NCI-H446 treated with DMSO at 0.1 percent for 48 hours (cell line): Measurements from ENCODE around the gene SKP1.
A peak's percentile ranks its signal among the peaks of the same experiment; 100 is the strongest.
"Not testable (repeated sequence)": the region's sequence is repeated elsewhere in the genome, so short reads cannot be mapped to it uniquely, and the experiment has no call there.

Source experiments
- DNase-seq: peaks from one replicate; lab custom pipeline; 2025; lab: John Stamatoyannopoulos, UW

SKP1 gene

DNA sequence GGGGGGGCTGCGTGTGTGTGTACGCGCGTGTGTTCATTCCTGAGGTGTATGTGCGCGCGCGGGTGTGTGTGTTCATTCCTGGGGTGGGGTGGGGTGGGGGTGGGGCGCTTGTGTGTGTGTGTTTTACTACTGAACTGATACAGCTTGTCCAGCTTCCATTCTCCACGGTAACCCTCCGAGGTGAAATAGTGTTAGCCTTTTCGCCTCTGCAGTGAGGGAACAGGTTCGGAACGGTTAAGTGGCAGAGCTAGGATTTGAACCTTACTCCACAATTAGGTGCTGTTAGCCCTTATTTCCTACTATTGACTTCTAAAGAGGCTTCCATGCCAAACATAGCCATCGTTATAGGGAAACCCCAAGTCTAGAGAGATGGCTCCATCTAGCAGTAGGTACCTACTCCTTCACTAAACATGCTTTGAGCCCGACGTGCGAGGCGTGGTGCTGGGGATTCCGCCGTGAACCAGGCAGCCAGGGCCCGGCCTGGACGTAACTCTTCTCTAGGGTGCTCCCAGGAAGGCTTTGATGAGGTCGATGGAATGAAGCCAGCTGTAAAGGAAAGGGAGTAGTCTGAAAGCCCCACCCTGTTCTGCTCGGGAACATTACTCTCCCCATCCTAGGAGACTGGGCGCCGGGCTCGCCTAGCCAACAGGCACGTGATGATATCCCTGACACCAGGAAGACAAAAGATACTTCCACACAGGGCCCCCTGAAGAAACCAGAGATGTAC, 782 bp upstream of the SKP1 start:
- DNase-seq, result no peak

DNA sequence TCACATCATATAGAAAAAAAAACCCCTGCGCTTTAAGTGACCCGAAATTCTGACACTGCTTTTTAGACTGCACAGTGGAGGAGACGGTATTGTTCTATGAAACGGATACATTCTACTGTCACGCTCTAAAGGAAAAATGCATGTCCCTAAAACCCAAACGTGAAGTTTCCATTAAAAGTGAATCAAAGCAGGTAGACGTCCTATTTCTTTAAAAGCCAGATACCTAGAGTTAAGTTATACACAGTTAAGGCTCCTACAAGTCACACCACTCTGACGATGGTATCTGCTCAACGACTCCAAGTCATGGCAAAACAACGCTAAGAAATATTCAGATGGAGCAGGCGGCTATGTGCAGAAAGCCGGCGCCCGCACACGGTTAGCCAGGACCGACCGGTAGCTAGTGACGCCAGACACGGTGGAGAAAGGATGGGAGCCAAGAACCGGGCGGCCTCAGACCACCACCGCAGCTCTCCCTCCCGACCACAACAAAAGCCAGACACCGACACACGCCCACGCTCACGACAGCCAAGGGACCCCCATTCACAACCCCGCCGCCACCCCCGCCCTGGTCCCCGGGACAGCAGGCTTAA, 734 bp downstream of the SKP1 start:
- DNase-seq, result no peak

DNA sequence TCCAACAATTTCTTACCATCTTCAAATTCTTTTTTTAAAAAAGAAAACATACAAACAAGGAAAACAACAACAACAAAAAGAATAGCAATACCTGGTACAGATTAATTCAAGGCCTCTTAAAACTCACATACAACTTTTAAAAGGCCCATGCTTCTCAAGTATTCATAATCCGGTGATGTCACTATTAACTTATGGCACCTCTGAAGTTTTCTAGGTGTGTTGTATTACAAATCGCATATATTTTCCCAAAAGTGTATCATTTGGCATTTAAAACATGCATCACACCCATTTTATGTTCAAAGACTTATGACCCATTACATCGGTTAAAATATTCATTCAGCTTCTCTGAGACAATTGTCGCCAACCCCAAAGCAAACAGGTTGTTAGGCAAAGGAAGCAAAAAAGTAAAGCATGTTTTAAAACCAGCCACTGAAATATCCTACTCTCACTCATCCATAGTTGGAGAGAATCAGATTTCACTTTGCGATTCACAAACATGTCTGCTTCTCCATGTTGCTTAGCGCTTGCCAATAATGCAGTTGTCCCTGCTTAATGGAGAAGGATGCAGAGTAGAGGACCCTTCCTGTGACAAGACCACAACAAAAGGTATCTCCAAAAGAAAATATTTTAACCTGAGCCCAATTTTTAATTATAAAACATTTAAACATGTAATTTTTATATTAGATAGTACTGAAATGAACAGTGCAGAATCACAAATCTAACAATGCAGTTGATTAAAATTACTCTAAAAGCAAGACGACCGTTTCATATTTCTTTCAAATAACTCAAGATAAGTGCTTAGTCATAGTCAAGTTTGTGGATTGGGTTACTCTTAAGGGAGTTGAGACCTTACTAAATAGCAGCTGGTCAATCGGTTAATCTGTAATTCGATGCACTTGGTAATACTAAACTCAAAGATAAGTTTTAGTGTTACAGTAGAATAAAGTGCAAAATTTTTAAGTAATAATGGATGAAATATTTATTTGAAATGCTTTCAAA, 1.6 kb downstream of the SKP1 start:
- DNase-seq, result no peak

DNA sequence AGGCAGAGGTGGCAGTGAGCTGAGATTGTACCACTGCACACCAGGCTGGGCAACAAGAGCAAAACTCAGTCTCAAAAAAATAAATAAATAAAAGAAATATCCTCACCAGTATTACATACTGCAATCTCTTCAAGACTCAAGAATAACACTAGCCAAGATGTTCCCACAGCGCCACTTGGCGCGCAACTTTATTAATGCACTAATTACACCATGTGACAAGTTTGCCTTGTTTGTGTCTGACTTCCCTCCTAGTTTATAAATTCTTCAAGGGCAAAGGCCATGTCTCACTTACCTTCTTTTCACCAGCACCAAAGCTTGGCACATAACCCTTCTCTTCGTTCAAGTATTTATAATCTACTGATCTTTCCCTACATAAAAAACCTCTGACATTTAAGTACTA, 4.8 kb downstream of the SKP1 start:
- no peak for DNase-seq

DNA sequence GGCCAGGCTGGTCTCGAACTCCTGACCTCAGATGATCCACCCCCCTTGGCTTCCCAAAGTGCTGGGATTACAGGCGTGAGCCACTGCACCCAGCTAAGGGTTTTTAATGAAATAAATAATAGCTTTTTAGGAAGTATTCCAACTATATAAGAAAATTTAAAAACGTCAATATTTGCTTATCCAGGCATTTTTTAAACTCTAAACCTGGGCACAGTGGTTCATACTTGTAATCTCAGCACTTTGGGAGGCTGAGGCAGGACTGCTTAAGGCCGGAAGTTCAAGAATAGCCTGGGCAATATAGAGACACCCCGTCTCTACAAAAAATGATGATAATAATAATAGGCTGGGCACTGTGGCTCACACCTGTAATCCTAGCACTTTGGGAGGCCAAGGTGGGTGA, 14.2 kb downstream of the SKP1 start:
- DNase-seq, result no peak

DNA sequence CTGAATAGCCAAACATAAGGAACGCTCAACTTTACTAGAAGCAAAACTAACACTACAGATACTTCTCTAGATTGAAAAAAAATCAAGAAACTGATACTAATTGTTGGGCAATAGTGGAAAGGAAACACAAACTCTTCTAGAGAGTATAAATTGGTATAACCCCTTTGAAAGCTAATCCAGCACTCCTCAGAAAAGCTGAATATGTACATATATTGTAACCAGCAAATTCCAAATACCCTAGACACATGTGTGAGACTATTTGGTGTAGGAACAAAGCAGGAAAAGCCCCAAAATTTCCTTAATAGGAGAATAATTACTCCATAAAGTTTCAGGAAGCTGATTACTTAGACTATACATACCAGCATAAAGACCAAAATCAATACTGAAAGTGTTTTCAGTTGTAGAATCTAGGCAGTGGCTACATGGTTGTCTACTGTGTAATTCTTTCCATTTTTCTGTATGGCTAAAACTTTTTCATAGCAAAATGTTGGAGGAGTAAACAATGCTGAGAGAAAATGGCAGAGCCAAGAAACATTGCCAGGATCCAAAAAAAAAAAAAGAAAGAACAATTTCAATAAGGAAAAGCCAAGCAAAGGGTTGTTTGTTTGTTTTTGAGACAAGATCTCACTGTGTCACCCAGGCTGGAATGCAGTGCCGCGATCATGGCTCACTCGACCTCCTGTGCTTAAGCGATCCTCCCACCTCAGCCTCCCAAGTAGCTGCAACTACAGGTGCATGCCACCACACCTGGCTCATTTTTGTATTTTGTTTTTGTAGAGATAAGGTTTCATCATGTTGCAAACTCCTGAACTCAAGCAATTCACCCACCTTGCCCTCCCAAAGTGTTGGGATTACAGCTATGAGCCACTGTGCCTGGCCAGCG, 15.0 kb downstream of the SKP1 start:
- DNase-seq, result no peak

DNA sequence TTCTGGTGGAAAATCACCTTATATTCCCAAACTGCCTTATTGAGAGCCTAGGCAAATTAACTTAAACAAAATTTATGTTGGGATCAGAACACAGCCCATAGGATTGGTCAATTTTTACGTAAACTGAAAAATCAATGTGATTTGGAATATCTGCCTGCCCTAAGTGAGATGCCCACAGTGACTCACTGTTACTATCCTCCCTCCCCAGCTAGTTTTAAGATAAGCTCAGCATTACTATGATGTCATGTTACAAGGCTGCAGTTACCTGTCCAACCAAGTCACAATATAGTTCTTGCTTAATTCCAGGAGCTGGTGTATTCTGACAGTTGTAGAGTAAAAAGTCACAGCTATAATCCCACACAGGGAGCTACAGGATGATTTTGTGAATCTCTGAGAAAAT, 23.1 kb downstream of the SKP1 start:
- DNase-seq, result no peak

DNA sequence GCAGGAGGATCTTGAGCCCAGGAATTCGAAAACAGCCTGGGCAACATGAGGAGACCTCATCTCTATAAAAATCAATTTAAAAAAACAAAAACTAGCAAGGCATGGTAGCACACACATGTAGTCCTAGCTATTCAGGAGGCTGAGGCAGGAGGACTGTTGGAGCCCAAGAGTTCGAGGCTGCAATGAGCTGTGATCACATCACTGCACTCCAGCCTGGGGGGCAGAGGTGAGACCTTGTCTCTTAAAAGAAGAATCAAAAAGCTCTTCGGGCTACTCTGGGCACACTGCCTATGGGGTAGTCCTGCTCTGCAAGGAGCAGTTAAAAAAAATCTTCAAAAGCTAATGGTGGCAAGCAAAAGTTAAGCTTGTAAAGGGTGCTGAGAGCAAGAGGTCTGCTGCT, 23.5 kb downstream of the SKP1 start:
- no peak for DNase-seq

DNA sequence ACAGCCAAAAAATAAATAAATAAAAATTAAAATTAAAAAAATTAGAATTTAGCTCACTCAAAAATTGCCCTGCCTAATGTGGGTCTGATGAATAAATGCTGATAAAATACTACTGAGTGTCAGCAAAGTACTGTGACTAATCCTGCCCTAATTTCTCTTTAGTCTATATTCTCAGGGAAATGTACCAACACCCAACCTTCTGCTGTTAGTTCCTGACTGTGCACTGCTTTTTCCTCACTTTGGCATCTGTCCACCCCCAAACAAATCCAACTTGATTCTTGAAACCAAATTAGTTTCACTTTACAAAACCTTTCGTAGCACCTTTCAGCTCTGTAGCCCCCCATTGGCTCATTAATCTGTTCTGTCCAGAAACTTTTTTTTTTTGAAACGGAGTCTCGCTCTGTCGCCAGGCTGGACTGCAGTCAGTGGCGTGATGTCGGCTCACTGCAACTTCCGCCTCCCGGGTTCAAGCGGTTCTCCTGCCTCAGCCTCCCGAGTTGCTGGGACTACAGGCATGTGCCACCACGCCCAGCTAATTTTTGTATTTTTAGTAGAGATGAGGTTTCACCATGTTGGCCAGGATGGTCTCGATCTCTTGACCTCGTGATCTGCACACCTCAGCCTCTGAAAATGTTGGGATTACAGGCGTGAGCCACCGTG, 24.4 kb downstream of the SKP1 start:
- DNase-seq, result not testable (repeated sequence)

DNA sequence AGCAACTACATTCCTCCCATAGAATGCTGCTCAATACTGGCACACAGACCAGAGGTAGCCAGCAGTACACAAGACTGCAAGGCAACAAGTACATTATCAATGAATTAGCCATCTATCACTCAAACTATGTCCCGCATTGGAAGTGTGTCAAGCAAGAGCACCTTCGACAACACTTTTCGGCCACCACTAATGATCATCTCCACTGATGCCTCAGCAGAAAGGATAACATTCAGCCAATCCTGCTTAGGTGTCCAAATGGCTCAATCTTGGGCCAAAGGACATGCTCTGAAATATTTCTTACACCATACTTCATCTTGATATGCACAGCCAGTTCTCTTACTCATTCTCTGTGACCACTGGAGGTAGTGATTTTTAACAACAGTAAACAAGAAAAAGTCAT, 25.0 kb downstream of the SKP1 start:
- DNase-seq, result no peak

DNA sequence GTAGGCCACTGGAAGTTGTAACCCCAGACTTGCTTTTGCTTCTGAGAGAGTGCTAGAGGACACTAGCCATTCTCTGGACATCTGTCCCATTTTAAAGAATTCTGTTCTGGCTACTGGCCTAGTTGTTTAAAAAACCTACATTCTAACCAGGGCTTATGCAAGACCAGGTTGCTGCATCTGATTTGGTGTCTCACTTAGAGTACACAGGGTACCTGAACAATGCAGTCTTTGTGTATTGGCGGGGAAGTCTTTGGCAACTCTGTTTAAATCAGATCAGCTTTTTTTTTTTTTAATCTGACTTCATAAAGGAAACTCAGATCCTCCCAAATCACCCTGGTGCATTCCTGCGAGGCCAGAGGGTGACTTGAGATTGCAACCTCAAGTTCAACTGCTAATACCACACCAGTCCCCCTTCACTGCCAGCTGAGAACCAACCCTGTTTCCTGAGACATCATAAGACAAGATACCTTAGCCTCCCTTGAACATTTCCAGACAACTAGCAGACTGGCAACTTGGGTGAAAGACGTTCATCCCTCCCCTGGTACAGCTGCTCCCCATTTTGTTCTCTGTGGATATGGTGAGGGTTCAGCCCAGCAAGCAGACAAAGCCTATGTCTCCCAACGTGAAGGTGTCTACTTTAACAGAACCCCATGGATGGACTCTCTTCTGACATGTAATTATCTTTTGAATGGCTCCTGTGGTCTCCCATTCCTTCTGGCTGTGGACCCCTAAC, 27.0 kb downstream of the SKP1 start:
- no peak for DNase-seq

DNA sequence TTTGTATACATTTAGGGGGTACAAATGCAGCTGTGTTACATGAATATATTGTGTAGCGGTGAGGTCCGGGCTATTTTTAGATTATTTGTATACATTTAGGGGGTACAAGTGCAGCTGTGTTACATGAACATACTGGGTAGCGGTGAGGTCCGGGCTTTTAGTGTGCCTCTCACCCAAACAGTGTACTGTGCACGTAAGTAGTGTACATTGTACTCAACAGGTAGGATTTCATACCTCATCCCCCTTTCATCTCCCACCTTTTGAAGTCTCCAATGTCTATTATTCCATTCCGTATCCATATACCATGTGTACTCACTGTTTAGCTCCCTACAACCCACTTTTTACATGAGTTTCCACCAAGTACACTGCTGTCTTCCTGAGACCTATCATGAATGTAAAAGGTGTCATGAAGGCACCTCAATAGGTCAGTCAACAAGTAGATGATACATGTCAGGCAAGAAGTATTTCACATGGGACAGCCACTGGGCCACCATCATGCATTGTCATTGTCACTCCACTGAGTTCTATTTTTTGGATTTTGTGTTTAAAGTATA, 27.7 kb downstream of the SKP1 start:
- no peak for DNase-seq

DNA sequence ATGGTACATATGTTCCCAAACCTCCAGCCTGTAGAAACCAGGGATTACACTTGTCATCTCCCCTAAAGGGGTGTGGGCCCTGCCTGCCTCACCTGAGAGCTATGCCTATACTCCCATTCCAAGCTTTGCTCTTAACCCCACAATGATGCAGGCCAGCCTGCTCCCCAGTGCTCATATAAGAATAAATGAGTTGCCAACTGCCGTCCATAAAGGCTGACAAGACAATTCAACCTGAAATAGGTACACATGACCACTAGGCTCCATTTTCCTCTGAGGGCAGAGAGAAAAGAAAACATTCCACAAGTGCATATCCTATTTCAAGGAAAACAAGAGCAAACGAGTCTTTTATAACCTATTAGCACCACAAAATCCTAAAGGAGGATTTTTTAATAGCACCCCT, 28.4 kb downstream of the SKP1 start:
- DNase-seq, result no peak

DNA sequence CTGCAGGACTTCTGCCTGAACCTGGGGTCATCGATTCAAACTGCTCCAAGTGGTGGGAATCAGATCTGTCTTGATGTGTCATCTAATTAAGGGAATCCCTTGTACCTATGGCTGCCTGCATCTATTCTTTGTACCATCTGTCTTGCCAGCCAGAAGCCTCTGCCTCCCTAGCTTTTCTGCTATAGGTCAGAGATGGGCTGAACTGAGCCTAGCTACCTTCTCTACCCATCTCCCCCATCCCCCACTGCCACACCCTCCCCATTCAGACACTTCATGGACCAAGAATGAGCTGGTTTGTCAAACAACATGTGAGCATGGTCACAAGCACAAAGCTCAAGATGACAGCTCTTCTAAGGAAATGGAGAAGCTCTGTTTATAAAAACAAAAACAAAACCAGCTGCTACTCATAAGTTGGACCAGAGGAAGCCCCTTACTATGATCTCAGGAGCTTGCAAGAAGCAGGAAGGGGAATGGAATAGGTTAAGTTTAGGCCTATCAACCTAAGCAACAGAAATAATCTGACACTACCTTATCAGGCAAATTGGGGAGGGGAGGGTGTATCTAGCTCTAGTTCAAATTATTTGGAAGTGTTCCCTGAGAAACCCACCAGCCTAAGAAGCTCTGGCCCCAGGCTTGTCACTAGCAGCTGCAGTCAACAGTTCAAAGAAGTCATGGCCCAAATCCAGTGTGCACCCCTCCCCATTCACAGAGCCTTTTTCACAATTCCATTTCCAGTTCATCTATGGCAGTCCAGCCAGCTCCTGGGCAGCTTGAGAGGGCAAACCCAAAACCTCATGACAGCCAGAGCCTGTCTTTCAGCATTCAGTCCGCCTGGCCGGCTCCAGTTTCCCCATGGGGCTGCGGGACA, 29.9 kb downstream of the SKP1 start:
- DNase-seq, result no peak

DNA sequence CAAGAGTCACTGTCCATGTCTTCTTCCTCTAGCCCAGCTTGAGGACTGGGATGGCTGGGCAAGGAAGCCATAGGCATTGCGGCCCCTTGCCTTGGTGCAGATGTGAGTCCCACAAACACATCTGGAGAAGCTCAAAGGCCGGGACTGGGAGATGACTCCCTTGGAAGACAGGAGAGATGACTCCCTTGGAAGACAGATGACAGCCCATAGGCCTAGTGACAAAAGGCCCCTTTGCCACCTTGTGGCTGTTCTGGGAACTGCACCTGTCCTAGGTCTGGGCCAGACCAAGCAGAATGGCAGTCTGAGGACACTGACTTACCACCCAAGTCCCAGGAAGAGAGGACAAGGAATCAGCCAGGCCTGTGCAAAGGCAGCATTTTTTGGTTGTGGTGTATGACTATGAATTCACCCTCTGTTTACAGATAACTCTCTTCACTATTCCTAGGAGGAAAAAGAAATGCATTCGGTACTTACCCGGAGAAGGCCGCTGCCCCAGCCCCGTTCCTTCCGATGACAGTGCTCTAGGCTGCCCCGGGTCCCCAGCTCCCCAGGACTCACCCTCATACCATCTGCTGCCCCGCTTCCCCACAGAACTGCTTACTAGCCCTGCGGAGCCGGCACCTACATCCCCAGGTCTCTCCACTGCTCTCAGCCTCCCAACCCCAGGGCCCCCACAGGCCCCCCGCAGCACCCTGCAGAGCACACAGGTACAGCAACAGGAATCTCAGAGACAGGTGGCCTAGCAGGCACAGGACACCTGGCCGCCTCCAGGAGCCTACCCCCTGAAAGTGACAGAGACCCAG, 30.8 kb downstream of the SKP1 start:
- peak; percentile 3 for DNase-seq

DNA sequence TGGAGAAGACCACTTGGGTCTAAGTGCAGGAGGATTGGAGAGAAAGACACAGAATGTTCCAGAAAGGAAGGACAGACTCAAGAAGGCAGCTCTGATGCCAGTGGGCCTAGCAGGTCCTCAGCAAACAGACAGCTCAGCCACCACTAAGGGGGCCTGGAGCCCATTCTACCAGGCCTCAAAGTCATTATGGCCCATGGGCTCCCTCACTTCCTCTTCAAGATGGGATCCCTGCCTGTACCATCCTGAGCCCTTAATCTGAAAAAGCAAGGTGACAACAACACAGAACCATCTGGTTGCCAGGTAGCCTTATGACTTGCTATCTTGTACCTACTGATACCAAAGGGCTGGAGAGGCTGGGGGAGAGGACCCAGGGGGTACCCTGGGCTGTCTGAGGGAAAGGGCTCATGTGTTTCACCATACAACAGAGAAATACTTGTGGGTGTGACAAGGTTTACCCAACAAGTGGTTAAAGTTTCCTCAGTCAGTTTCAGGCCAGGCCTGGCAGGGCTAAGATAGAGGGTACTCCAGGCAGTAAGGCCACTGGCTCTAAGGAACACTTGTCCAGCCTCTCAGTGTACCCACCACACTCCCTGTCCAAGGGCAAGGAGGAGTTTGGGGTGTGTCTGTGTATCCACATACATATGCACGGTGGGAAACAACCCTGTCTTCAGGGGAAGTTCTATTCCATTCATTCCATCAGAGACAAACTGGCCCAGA, 31.6 kb downstream of the SKP1 start:
- no peak for DNase-seq
